GM19239 (cell line): ENCODE results near the gene IL13RA2.

Source experiments
- DNase-seq: peaks from one replicate; pipeline ENCODE4 v3.0.0; 2011; ENCODE audit warnings: low spot score; ENCODE audit not compliant: insufficient read length
- FAIRE-seq: peaks from 2 replicates; lab custom pipeline; 2011; peaks lifted over from hg19 to GRCh38; lab: Jason Lieb, UNC

The IL13RA2 gene, protein sequence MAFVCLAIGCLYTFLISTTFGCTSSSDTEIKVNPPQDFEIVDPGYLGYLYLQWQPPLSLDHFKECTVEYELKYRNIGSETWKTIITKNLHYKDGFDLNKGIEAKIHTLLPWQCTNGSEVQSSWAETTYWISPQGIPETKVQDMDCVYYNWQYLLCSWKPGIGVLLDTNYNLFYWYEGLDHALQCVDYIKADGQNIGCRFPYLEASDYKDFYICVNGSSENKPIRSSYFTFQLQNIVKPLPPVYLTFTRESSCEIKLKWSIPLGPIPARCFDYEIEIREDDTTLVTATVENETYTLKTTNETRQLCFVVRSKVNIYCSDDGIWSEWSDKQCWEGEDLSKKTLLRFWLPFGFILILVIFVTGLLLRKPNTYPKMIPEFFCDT

GRCh38 chrX:115017455-115017854 lies at the start of gene IL13RA2:
Gene IL13RA2, minus strand, starts transcription at chrX:115017616. Its CDS starts 347 bp downstream, at chrX:115017269.
- no peak for FAIRE-seq
- DNase-seq, result no peak

DNA sequence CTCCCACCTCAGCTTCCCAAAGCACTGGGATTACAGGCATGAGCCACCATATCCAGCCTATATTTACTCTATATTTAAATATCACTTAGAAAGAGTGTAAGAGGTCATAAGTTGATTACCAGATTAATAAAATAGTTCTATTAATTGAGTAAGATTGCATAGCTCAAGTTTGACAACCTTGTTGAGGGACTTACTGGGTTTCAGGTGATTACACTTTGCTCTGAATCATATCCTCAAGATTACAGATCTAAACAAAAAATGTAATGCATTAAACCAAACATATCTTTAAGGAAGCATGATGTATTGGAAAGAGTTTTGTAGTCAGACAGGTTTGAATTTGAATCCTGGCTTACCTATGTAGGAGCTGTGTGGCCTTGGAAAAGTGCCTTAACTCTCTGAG lies 47.9 kb upstream of the IL13RA2 start:
- DNase-seq, result no peak
- no peak for FAIRE-seq

GRCh38 chrX:115060013-115060412 lies 42.6 kb upstream of the IL13RA2 start:
- FAIRE-seq, result no peak
- DNase-seq, result no peak

- DNase-seq (no peak), FAIRE-seq (no peak)
These were observed 40.9 kb upstream of the IL13RA2 start for GRCh38 chrX:115058276-115058675.

- FAIRE-seq, result no peak
- DNase-seq, result no peak
These were observed 37.5 kb upstream of the IL13RA2 start for GRCh38 chrX:115054876-115055275.

DNA sequence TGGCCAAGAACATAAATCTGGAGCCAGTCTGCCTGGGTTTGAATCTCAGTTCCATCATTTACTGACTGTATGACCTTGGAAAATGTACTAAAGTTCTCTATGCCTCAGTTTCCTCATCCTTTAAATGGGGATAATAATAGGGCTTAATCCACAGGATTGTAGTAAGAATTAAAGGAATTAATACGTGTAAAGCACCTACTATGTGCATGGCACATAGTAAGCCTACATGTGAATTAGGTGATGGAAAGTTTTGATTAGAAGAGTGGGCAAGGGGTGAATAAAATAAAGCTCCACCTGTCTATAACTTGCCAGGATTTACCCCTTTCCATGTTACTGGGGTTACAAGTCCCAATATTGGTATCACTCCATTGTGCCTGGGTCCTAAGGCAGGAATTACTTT lies 35.8 kb upstream of the IL13RA2 start:
- DNase-seq (no peak), FAIRE-seq (no peak)

DNA sequence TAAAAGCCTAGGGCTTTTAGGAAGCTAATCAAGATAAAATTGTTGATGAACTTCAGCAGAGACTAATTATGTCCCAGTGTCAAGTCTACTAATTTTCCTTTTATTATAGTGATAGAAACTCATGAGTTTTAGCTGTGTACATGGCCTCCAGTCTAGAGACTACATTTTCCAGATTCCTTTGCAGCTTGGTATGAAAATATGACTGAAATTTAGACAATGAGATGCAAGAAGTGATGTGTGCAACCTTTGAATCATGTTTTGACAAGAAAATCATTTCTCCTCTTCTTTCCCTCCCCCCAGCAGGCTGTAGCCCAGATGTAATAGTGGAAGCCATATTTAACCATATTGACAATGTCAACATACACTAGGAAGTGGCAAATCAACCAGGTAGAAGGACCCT lies 30.3 kb upstream of the IL13RA2 start:
- DNase-seq (no peak), FAIRE-seq (no peak)

- FAIRE-seq, result no peak
These were observed 29.8 kb upstream of the IL13RA2 start for GRCh38 chrX:115047181-115047580.

GRCh38 chrX:115040417-115040816 lies 23.0 kb upstream of the IL13RA2 start:
- DNase-seq (no peak), FAIRE-seq (no peak)

More at GRCh38 chrX:115047181-115047580, 29.8 kb upstream of the IL13RA2 start:
- DNase-seq, result no peak

DNA sequence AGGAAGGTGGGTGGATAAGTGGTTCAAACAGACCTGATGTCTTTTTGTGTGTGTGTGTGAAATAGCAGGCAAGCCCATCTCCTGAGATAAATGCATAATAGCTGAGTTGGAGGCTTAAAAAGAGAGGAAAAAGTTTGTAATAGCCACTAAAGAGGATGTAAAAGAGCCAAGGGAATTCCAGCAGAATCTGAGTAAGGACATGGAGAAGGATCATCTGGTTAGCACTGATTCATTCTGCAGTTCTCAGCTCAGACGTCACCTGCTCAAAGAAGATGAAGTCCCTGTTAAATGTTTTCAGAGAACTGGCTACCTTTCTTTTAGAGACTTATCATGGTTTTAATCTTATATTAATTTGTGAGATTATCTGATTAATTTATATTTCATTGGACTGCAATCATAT lies 21.0 kb upstream of the IL13RA2 start:
- no peak for FAIRE-seq

GRCh38 chrX:115036029-115036428 lies 18.6 kb upstream of the IL13RA2 start:
- DNase-seq (no peak), FAIRE-seq (no peak)

More for the DNA sequence above, 21.0 kb upstream of the IL13RA2 start:
- no peak for DNase-seq

DNA sequence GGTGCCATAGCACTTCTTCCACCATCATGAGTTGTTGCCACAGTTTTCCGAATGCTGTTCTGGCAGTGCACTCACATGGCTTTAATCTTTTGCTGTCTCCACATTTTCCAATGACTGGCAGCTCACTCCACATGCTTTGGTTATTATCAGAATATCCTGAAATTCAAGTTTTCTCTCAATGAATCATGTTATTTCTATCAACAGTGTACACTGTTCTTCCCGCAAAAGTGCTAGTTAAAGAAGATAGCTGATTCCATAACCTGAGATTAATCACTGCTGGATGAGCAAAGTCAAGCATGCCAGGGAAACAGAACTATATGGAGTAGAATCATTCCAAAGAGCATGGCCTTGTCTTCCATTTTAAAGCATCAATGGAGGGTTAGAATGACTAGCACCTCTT lies 14.6 kb upstream of the IL13RA2 start:
- DNase-seq (no peak), FAIRE-seq (no peak)

DNA sequence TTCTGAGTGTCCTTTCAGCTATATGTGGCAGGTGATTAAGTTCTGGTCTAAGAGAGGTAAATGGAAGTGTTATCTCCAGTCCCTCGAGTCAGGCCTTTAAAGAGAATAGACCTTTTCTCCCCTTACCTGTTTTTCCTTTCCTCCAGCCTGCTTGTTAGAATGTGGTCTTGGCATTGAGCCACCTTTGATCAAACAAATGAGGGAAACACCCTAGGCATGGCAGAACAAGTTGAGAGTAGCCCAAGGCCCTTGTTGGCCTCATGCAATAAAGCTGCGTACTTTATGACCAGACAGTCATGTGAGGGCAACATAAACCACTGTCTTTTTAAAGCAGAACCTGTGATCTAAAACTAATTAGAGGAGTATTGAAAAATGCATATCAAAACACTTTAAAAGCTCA lies 13.2 kb upstream of the IL13RA2 start:
- FAIRE-seq (no peak), DNase-seq (no peak)

DNA sequence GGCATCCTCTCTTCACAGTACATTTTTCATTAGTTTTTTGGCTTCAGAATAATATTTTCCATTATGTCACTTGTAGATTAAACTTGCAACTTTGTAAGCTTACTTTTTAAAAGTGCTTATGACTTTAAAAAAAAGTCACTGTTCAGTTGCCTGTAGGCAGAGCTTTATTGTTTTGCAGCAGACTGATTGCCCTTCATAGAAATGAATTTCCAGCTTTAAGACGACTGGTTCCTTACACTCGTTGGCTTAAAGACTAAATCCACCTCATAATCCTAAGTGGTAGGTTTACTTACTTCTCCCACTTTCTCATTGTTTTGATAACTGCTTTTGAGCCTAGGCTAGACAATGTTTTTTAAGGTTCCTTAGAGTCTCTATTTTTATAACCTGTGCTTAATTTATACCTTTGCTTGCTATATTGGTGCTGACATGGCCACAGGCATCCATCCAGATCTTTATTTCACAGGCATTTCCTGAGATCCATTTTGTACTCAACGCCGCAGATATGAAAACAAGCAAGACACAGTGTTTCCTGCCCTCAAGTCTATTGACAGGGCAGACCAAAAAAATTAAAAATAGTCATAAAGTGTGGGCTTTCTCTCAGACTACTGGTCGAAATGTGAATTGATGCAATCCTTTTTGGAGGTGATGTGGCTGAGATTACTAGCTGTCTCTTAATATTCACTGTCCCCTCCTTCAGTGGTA lies 12.6 kb upstream of the IL13RA2 start:
- DNase-seq (no peak), FAIRE-seq (no peak)

GRCh38 chrX:115029440-115029839 lies 12.0 kb upstream of the IL13RA2 start:
- no peak for DNase-seq
- no peak for FAIRE-seq

GRCh38 chrX:115023811-115024210 lies 6.4 kb upstream of the IL13RA2 start:
- DNase-seq (no peak), FAIRE-seq (no peak)

GRCh38 chrX:115023139-115023538 lies 5.7 kb upstream of the IL13RA2 start:
- FAIRE-seq (no peak), DNase-seq (no peak)

DNA sequence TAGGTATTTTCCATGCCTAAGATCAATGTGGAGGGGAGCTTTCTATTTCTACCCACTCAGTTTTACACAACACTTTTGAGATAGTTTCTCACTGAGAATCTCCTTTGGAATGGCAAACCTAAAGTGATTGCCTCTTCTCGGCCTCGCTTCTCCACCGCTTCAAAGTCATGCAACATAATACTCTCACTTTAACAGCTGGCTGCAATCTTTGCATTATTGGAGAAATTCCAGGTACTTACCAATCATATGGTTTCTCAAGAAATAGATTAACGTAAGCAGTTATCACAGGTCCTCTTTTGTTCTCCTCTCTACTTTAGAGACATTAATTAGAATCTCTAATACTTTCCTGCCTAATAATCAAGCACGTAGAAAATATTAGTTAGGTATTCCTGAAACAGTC lies 3.7 kb upstream of the IL13RA2 start:
- no peak for DNase-seq
- FAIRE-seq, result no peak

- FAIRE-seq (no peak), DNase-seq (no peak)
These were observed 1.5 kb upstream of the IL13RA2 start for GRCh38 chrX:115018944-115019343.

DNA sequence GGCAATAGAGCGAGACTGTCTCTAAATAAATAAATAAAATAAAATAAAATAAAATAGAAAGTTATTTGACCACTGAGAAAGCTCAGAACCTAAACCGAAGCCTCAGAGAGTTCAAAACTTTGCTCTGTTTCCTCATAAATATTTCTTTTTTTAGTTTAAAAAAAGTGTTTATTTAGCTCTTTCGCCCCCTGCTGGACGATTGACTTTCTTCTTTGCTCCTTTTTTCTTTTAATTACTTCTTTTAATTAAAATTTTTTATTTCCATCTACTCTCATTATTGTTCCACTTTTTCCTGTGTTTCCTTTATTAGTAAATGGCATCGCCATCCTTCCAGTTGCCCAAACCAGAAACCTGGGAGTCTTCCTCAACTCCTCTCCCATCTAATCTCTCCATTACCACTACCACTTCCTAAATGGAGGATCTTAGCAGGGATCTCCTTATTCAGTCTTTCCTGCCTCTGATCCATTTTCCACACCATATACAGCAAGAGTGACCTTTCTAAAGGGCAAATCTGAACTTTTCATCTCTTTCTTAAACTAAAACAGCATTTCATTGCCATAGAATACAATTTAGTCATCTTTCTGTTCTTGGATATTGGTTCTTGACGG lies 728 bp upstream of the IL13RA2 start:
- FAIRE-seq, result no peak
- DNase-seq, result no peak

DNA sequence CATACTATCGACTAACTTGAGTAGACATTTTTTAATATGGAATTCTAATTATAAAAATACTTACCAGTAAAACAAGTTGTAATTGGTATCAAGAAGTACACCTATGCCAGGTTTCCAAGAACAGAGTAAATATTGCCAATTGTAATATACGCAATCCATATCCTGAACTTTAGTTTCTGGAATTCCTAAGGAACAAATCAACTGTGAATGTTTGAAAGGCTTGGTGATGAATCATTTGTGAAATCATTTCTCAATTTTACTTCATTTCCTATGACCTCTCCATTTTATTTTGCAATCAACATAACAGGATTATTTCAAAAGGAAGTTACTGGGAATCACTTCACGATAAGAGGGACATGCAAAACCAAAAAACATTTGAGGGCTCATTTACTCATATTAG lies 3.7 kb downstream of the IL13RA2 start:
- DNase-seq (no peak), FAIRE-seq (no peak)
